CD4-positive, alpha-beta memory T cell (primary cell): ENCODE measurements around the gene WAS. TPM values are rescaled to one million over a fixed set of nuclear protein-coding genes. Genes with fewer than 3 reads are reported as not detected.

ENCODE experiments used
- CTCF ChIA-PET: fragments of 350-600 bp; sonication (Branson Sonifier 250); formaldehyde crosslinking; loops from one replicate; lab custom pipeline; 2021; ENCODE audit warnings: inconsistent platforms; ENCODE audit not compliant: partially characterized antibody; lab: Charles Lee
- POLR2A ChIA-PET: fragments of 350-600 bp; sonication (Branson Sonifier 250); formaldehyde crosslinking; loops from one replicate; lab custom pipeline; 2021; ENCODE audit not compliant: partially characterized antibody; lab: Charles Lee
- DNase-seq, 5 donors: peaks; one replicate each; pipeline versions ENCODE4 v3.0.0 to v3.0.0-alpha.2; 2020 to 2022; ENCODE audit warnings: mixed read lengths in 1 of 5
- H3K27ac ChIP-seq: one replicate; pipeline ENCODE4 v1.7.0; 2013; ENCODE audit warnings: low read depth, low read length
- H3K27me3 ChIP-seq: 2 replicates; pipeline ENCODE4 v1.7.0; 2013; ENCODE audit warnings: mild to moderate bottlenecking, low read length, moderate library complexity; ENCODE audit not compliant: insufficient read depth
- H3K36me3 ChIP-seq: 2 replicates; pipeline ENCODE4 v1.7.0; 2013; ENCODE audit warnings: mild to moderate bottlenecking, low read length, moderate library complexity; ENCODE audit not compliant: insufficient read depth
- H3K4me1 ChIP-seq: 2 replicates; pipeline ENCODE4 v1.7.0; 2013; ENCODE audit warnings: mild to moderate bottlenecking, low read length, moderate library complexity; ENCODE audit not compliant: insufficient read depth
- H3K4me3 ChIP-seq, 2 donors: one replicate each; pipeline ENCODE4 v1.7.0; 2013; ENCODE audit warnings: low read length in 2 of 2, mild to moderate bottlenecking in 1 of 2
- H3K9me3 ChIP-seq, 2 donors: one replicate each; pipeline ENCODE4 v1.7.0; 2013; ENCODE audit warnings: low read length in 2 of 2, control low read depth in 1 of 2; ENCODE audit not compliant: control insufficient read depth in 1 of 2
- H3K27ac Mint-ChIP-seq, 7 donors: one replicate each; pipeline ENCODE4 v1.8.0; 2020 to 2021; ENCODE audit warnings: mixed read lengths in 7 of 7, mild to moderate bottlenecking in 6 of 7, inconsistent platforms in 3 of 7, moderate library complexity in 3 of 7
- H3K27me3 Mint-ChIP-seq, 2 donors: one replicate each; pipeline ENCODE4 v1.8.0; 2020 to 2021; ENCODE audit warnings: mixed read lengths in 2 of 2
- H3K36me3 Mint-ChIP-seq, 2 donors: one replicate each; pipeline ENCODE4 v1.8.0; 2020 to 2021; ENCODE audit warnings: mixed read lengths in 2 of 2, inconsistent platforms in 1 of 2, mild to moderate bottlenecking in 1 of 2
- H3K4me1 Mint-ChIP-seq, 4 donors: one replicate each; pipeline ENCODE4 v1.8.0; 2020 to 2021; ENCODE audit warnings: mixed read lengths in 4 of 4, mild to moderate bottlenecking in 1 of 4
- H3K4me3 Mint-ChIP-seq, 8 donors: one replicate each; pipeline ENCODE4 v1.8.0; 2020 to 2021; ENCODE audit warnings: mixed read lengths in 8 of 8, mild to moderate bottlenecking in 7 of 8, moderate library complexity in 6 of 8, inconsistent platforms in 3 of 8
- H3K9me3 Mint-ChIP-seq, 8 donors: one replicate each; pipeline ENCODE4 v1.8.0; 2020 to 2021; ENCODE audit warnings: mixed read lengths in 8 of 8, mild to moderate bottlenecking in 5 of 8, inconsistent platforms in 3 of 8, moderate library complexity in 1 of 8
- intact Hi-C: fragments of 100-400 bp; cut with micrococcal nuclease; formaldehyde crosslinking; loops from one replicate; pipeline ENCODE4 v1.15.1; 2023
- polyA plus RNA-seq, 2 donors: library from polyadenylated mRNA; unstranded; fragments of 300-500 nt; fragmentation: Illumina TruSeq; gene quantifications; one replicate each; pipeline ENCODE4 v1.2.3, GENCODE V29; 2021
- total RNA-seq, 2 experiments: library from RNA; stranded (reverse); gene quantifications; one replicate each; pipeline ENCODE4 v1.2.3, GENCODE V29; 2021

The WAS gene
- total and polyA plus RNA-seq, 4 experiments from 2014 or later: 13.4 to 110 (median 71.0) TPM

GRCh38 chrX:48694776-48695533, 11.4 kb downstream of the WAS start:
- H3K4me3 ChIP-seq: no peak overlapping the region
- Mint-ChIP-seq H3K4me1 (peaks cover 9 to 28% (median 18%) of the 10 kb centered on the region in 4 donors), H3K9me3 (no peaks in the 10 kb centered on the region), H3K4me3 (peak overlapping the region in 7 of 8 donors; percentile 88 to 98 (median 90)), H3K27ac (peak overlapping the region; percentile 78 to 98 (median 97)), H3K36me3 (peaks cover 21 to 27% of the 10 kb centered on the region in 2 donors), H3K27me3 (no peaks in the 10 kb centered on the region)
- peak overlapping the region; percentile 78 for H3K27ac ChIP-seq
- peaks cover 13% of the 10 kb centered on the region for H3K36me3 ChIP-seq
- POLR2A ChIA-PET: interaction anchor here (1.0 to 3.9 kb wide), 8 partner anchors 10 to 217 kb away, joined by 3 to 48 read pairs (median 20); partner anchors contain the start of genes HDAC6, SLC35A2 and WAS
- H3K9me3 ChIP-seq: no peaks in the 10 kb centered on the region
- CTCF ChIA-PET: interaction anchor here (0.6 kb wide), 1 partner anchor 352 kb away, joined by 3 read pairs; no protein-coding TSS in a partner anchor
- H3K27me3 ChIP-seq: no peaks in the 10 kb centered on the region
- no peak for DNase-seq
- intact Hi-C loops: no loop called here
- peaks cover 18% of the 10 kb centered on the region for H3K4me1 ChIP-seq

- DNase-seq: no peak
- Histone ChIP-seq H3K4me1 (peaks cover 18% of the 10 kb centered on the region), H3K27ac (peak overlapping the region; percentile 78), H3K9me3 (no peaks in the 10 kb centered on the region), H3K4me3 (peak overlapping the region; percentile 48 to 74), H3K27me3 (no peaks in the 10 kb centered on the region), H3K36me3 (peaks cover 11% of the 10 kb centered on the region)
- intact Hi-C loops: no loop called here
- Mint-ChIP-seq H3K4me3 (peak overlapping the region; percentile 88 to 98 (median 90)), H3K4me1 (peaks cover 9 to 28% (median 18%) of the 10 kb centered on the region in 4 donors), H3K27ac (peak overlapping the region; percentile 95 to 98 (median 97)), H3K27me3 (no peaks in the 10 kb centered on the region), H3K9me3 (no peaks in the 10 kb centered on the region), H3K36me3 (peaks cover 18 to 25% of the 10 kb centered on the region in 2 donors)
- ChIA-PET CTCF (interaction anchor here (0.6 kb wide), 1 partner anchor 351 kb away, joined by 3 read pairs; no protein-coding TSS in a partner anchor), POLR2A (interaction anchor here (1.0 to 3.9 kb wide), 9 partner anchors 10 to 216 kb away, joined by 3 to 48 read pairs (median 17); partner anchors contain the start of genes HDAC6, SLC35A2 and WAS)
These were observed 11.9 kb downstream of the WAS start for GRCh38 chrX:48695534-48695896.

- Mint-ChIP-seq H3K27me3 (no peaks in the 10 kb centered on the region), H3K27ac (peak overlapping the region; percentile 95 to 98 (median 97)), H3K4me1 (peaks cover 9 to 28% (median 19%) of the 10 kb centered on the region in 4 donors), H3K9me3 (no peaks in the 10 kb centered on the region), H3K4me3 (peak overlapping the region; percentile 88 to 98 (median 90)), H3K36me3 (peaks cover 14 to 27% of the 10 kb centered on the region in 2 donors)
- ChIA-PET CTCF (interaction anchor here (0.6 kb wide), 1 partner anchor 351 kb away, joined by 3 read pairs; no protein-coding TSS in a partner anchor), POLR2A (interaction anchor here (0.7 to 3.9 kb wide), 12 partner anchors 9 to 219 kb away, joined by 3 to 48 read pairs (median 6); partner anchors contain the start of genes HDAC6, SLC35A2 and WAS)
- intact Hi-C loops: loop anchor here (1.0 to 2.0 kb wide), 4 partner anchors 17 to 105 kb away; no protein-coding TSS in a partner anchor
- Histone ChIP-seq H3K36me3 (peaks cover 14% of the 10 kb centered on the region), H3K9me3 (no peaks in the 10 kb centered on the region), H3K4me1 (peaks cover 18% of the 10 kb centered on the region), H3K27ac (peak overlapping the region; percentile 78), H3K4me3 (peak overlapping the region; percentile 48 to 74), H3K27me3 (no peaks in the 10 kb centered on the region)
- DNase-seq: no peak
These were observed 12.3 kb downstream of the WAS start for GRCh38 chrX:48695925-48696300.

- H3K4me3 ChIP-seq: peak within 1 kb of the TSS; percentile 48 to 74
- POLR2A ChIA-PET: interaction anchor here (0.6 to 3.9 kb wide), 13 partner anchors 9 to 220 kb away, joined by 3 to 48 read pairs (median 4); partner anchors contain the start of genes HDAC6, SLC35A2 and WAS
- H3K36me3 ChIP-seq: peaks cover 18% of the 10 kb centered on the region
- CTCF ChIA-PET: no interaction called here
- Mint-ChIP-seq H3K4me1 (peaks cover 9 to 28% (median 19%) of the 10 kb centered on the region in 4 donors), H3K27me3 (no peaks in the 10 kb centered on the region), H3K36me3 (peaks cover 9 to 25% of the 10 kb centered on the region in 2 donors), H3K27ac (peak within 1 kb of the TSS; percentile 95 to 98 (median 97)), H3K4me3 (peak within 1 kb of the TSS; percentile 88 to 98 (median 90)), H3K9me3 (no peaks in the 10 kb centered on the region)
- H3K9me3 ChIP-seq: no peaks in the 10 kb centered on the region
- intact Hi-C loops: loop anchor here (1.0 to 2.0 kb wide), 4 partner anchors 16 to 105 kb away; no protein-coding TSS in a partner anchor
- no peaks in the 10 kb centered on the region for H3K27me3 ChIP-seq
- H3K4me1 ChIP-seq: peaks cover 19% of the 10 kb centered on the region
- DNase-seq: peak; percentile 86 to 91 (median 89)
- H3K27ac ChIP-seq: peak within 1 kb of the TSS; percentile 78
These were observed 12.8 kb downstream of the WAS start, which contains the start of gene SUV39H1 for GRCh38 chrX:48696301-48696908. Gene SUV39H1 (plus strand): TSS chrX:48696734. CDS start chrX:48696785, 51 bp downstream.

- Mint-ChIP-seq H3K4me3 (peak overlapping the region; percentile 13 to 90 (median 72)), H3K9me3 (no peaks in the 10 kb centered on the region), H3K27me3 (no peaks in the 10 kb centered on the region), H3K36me3 (peaks cover 6 to 24% of the 10 kb centered on the region in 2 donors), H3K27ac (peak overlapping the region; percentile 68 to 97 (median 78)), H3K4me1 (peaks cover 9 to 28% (median 19%) of the 10 kb centered on the region in 4 donors)
- CTCF ChIA-PET: no interaction called here
- Histone ChIP-seq H3K4me3 (peak overlapping the region; percentile 23 to 74), H3K27ac (peak overlapping the region; percentile 78), H3K4me1 (peaks cover 22% of the 10 kb centered on the region), H3K36me3 (peaks cover 21% of the 10 kb centered on the region), H3K9me3 (no peaks in the 10 kb centered on the region), H3K27me3 (no peaks in the 10 kb centered on the region)
- DNase-seq: peak in 3 of 5 donors; percentile 12 to 39 (median 15)
- POLR2A ChIA-PET: interaction anchor here (0.6 to 3.9 kb wide), 11 partner anchors 12 to 244 kb away, joined by 3 to 48 read pairs (median 8); partner anchors contain the start of genes HDAC6 and WAS
- intact Hi-C loops: loop anchor here (1.0 to 2.0 kb wide), 4 partner anchors 16 to 104 kb away; no protein-coding TSS in a partner anchor
These were observed 13.5 kb downstream of the WAS start for GRCh38 chrX:48696909-48697727.

GRCh38 chrX:48698306-48698705, 14.7 kb downstream of the WAS start:
- POLR2A ChIA-PET: interaction anchor here (3.6 to 3.9 kb wide), 4 partner anchors 13 to 103 kb away, joined by 17 to 48 read pairs (median 38); partner anchors contain the start of genes HDAC6 and WAS
- peak overlapping the region in 2 of 7 donors; percentile 44 to 68 for H3K27ac Mint-ChIP-seq
- Histone ChIP-seq H3K27ac (no peak overlapping the region), H3K9me3 (no peaks in the 10 kb centered on the region), H3K4me3 (no peak overlapping the region), H3K4me1 (peaks cover 27% of the 10 kb centered on the region), H3K36me3 (peaks cover 26% of the 10 kb centered on the region), H3K27me3 (no peaks in the 10 kb centered on the region)
- peaks cover 6 to 32% of the 10 kb centered on the region in 2 donors for H3K36me3 Mint-ChIP-seq
- intact Hi-C loops: no loop called here
- no peak for DNase-seq
- CTCF ChIA-PET: no interaction called here
- no peaks in the 10 kb centered on the region for H3K9me3 Mint-ChIP-seq
- peaks cover 13 to 33% (median 21%) of the 10 kb centered on the region in 4 donors for H3K4me1 Mint-ChIP-seq
- no peaks in the 10 kb centered on the region for H3K27me3 Mint-ChIP-seq
- H3K4me3 Mint-ChIP-seq: peak overlapping the region in 5 of 8 donors; percentile 28 to 71 (median 49)
